Pons (tissue), 1 donor: ENCODE measurements around the gene DOC2A.
"Not testable (repeated sequence)": the region's sequence is repeated elsewhere in the genome, so short reads cannot be mapped to it uniquely, and the experiment has no call there.

Experiments
- DNase-seq: peaks from one replicate; pipeline ENCODE4 v3.0.0-alpha.2; 2016; ENCODE audit warnings: low spot score

The DOC2A gene

DNA sequence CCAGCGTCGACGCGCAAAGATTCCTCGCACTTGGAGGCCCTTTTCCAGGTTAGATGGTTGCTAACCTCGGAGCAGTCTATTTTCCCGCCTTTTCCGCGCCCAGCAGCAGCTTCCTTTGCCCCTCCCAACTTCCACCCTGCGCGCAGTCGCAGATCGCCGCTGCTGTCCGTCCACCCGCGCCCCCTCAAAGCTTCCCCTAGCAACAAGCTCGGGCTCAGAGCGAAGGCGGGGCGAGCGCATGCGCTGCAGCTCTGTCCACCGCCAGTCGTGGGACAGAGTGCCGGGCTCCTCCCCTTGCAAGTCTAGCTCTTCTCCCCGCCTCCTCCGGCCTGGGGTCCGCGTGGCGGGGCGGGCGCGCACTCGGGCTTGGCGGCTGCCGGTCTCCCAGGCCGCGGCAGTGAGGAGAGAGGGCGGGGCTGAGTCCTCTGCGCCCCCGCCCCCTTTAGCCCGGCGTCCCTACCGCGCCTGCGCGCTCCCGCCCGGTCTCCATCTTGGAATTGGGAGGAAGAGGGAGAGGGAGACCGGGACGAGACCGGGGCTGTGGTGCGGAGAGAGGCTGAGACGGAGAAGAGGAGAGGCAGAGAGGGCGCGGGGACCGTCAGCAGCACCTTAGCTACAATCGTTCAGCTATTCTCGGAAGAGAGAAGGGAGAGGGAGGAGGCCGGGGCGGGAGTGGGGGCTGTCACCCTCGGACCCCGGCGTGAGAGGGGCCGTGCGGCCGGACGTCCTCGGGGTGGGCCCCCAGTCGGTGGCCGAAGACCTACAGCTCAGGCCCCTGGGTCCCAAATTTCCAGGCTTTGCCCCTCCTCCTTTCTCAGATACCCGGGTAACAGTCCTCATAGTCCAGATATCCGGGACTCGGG is 37.2 kb downstream of the DOC2A start, which contains the start of gene TAOK2:
Gene TAOK2, plus strand, starts transcription at position 485 of the 863 bp plus-strand sequence. CDS start 3,905 bp downstream, outside the sequence.
- peak; percentile 99 for DNase-seq

DNA sequence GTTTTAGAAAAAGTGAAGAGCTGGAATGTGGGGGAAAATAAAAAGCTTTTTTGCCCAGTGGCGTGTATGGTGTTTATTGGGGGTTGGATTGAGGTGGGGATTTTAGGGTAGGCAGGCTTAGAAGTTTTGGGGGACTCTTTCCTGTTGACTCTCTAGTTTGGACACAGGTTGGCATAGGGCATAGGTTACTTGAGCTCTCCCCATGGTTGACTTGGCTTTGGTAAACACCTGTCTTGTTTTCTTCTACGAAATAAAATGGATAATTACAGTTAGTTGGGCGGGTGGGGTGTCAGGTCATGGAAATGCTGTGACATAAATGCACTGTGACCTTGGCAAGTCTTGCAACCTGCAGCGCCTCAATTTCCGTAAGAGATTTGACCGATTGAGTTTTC is 37.8 kb downstream of the DOC2A start:
- DNase-seq: no peak

DNA sequence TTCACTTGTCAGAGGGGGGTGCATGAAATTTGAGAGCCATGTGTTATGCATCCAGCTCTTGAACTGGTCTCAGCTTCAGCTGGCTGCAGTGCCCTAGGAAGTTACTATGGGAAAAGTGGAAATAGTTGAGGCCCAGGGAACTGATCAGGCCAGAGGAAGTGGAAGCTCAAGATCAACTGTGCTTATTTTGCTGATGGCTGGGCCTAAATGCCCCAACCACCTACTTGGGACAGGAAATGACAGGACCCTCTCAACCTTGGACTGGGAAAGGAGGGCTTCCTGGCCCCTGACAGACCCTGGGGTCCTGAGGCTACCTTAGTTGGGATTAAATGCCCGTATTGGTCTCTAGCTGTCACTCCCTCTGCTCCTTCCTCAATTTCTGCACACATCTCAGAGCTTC is 38.3 kb downstream of the DOC2A start:
- DNase-seq: no peak

DNA sequence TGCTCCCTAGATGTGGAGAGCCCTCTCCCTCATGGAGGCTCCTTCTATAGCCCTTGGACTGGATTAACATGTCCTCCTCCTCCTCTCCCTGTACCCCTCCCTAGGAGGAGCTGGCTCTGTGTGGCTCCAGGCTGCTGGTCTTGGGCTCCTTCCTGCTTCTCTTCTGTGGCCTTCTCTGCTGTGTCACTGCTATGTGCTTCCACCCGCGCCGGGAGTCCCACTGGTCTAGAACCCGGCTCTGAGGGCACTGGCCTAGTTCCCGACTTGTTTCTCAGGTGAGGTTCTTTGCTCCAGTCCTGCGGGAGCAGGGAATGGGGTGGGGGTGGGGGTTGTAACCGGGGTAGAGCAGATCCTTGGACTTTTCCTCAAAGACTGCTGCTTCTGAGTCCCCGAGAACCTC is 39.5 kb downstream of the DOC2A start:
- no peak for DNase-seq

DNA sequence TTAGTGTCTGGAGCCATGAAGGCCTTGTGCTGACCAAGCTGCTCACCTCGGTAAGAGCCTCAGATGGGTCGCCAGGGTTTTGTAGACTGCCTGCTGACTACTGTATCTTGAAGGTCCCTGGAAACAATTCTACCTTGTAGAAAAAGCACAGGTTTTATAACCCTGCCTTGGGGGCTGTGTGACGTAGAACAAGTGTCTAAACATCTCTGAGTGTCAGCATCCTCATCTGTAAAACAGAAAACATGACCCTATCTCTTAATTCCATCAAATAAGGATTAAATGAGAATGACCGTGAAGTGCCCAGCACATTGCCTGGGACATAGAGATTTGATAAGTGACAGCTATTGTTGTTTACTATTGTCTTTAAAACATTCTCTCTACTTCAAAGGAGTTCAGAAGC is 42.6 kb downstream of the DOC2A start:
- DNase-seq: no peak

DNA sequence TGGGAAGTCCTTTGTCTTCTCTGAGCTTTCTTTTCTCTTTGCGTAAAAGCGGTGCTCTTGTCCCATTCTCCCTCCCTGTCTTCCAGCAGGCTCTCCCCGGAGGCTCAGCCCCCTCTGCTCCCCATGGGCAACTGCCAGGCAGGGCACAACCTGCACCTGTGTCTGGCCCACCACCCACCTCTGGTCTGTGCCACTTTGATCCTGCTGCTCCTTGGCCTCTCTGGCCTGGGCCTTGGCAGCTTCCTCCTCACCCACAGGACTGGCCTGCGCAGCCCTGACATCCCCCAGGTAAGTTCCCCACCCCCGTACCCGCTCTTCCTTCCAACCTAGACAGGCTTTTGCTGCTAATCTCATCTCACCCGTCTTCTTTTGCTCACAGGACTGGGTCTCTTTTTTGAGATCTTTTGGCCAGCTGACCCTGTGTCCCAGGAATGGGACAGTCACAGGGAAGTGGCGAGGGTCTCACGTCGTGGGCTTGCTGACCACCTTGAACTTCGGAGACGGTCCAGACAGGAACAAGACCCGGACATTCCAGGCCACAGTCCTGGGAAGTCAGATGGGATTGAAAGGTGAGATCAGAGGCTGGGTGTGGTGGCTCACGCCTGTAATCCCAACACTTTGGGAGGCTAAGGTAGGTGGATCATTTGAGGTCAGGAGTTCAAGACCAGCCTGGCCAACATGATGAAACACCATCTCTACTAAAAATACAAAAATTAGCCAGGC is 47.6 kb downstream of the DOC2A start:
- no peak for DNase-seq

DNA sequence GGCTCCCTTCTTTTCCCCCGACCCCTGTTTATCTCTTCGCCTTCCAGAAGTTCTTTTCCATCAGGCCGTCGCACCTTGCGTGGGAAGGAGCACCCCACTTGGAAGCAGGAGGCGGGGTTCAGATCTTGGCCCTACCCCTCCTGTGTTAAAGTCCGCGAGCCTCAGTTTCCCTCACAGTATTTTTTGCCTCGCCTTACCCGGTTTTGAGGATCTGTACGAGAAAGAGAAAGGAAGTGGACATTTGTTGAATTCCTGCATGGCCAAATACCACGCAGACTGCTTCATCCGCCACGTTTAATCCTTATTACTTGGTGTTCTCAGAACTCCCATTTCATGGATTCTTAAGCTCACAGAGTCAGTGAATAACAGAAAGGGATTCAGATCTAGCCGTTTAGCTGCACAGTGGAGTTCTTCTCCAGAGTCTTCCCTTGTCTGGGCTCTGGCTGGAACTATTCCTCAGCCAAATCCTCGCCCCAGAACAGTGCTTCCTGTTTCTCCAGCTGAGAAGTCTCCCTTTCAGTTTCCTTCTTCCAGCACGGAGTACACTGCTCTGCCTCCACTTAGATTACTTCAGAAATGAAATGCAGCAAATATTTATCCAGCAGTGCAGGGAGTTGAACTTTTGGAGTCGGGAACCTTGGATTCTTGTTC is 48.4 kb downstream of the DOC2A start:
- DNase-seq: peak; percentile 42

DNA sequence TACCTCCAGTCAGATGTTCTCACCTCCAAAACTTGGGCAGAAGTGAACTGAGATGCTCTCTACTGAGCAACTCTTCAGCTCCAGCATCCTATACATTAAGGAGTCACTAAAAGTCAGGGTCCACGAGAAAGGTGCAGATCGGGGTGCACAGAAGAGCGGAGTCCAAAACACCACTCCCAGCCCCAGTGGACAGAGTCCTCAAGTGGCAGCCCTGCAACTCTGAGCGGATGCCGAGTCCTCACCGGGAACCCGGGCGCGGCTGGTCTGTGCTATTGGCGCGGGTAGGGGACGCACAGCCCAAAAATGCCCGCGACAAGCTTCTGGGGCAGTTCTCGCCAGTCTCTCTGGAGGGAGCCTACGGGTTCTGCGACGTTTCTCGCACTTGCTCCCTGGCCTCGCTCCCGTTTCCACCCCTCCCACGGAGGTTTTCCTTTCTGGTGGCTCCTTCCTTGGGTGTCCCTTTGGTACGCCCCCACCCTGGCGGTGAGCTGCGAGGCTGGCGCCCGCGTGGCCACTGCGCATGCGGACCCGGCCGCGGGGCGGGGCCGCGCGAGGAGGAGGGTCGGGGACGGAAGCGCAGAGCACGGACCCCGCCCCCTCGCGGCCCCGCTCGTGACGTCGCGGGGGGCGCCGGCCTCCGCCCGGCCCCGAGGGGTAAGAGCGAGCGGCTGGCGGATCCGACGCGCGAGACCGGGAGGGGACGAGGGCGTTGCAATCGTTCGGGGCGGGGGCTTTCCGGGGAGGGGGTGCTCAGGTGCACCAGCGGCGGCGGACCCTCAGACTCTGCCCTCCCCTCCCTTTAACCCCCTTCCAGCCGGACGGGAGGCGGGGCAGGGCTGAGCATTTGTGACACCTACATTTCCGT is 49.1 kb downstream of the DOC2A start, which contains the start of gene TMEM219:
Gene TMEM219, plus strand, starts transcription at position 601 of the 865 bp plus-strand sequence. CDS start 1,065 bp downstream, outside the sequence.
- DNase-seq: peak; percentile 93

DNA sequence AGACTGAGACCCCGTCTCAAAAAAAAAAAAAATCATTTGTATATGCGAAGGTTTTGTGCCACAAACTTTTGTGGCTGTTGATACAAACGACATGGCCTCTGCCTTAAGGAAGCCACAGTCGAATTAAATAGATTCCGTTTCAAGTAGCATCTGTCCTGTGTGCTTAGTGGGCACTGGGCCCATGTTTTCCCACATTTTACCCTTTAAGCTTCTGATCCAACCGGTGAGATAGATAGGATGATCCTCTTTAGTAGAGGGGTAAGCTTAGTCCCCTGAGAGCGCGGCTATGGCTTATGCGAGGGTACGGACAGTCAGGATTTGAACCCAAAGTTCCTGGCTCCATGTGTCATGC is 49.7 kb downstream of the DOC2A start:
- DNase-seq: no peak

DNA sequence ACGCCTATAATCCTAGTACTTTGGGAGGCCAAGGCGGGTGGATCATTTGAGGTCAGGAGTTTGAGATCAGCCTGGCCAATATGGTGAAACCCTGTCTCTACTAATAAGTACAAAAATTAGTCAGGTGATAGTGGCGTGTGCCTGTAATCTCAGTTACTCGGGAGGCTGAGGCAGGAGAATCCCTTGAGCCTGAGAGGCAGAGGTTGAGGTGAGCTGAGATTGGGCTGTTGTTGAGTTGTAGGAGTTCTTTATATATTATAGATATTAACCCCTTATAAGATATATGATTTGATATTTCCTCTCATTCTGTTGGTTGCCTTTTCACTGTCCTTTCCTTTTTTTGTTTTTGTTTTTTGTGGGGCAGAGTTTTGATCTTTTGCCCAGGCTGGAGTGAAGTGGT is 51.0 kb downstream of the DOC2A start:
- DNase-seq: not testable (repeated sequence)

DNA sequence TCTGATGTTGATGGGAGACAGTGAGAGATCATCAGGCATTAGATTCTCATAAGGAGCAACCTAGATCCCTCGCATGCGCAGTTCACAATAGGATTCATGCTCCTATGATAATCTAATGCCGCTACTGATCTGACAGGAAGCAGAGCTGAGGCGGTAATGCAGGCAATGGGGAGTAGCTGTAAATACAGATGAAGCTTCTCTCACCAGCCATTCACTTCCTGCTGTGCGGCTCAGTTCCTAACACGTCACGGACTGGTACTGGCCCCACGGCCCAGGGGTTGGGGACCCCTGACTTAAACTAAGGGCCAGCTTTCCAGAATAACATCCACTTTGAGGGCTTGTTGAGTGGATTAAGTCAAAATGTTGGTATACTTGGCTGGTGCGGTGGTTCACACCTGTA is 51.5 kb downstream of the DOC2A start:
- DNase-seq: no peak

DNA sequence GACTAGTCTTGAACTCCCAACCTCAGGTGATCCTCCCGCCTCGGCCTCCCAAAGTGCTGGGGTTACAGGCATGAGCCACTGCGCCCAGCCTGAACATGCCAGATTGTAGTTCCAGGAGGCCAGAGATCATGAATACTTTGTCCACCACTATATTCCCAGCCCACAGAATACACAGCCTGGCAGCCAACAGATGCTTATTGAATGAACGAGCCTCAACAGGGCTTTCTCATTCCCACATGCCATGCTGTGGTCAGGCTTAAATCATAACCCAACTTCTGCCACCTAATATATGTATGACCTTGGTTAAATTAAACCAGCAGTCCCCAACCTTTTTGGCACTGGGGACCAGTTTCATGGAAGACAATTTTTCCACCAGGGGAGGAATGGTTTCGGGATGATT is 52.1 kb downstream of the DOC2A start:
- DNase-seq: no peak
